Activated CD8-positive, alpha-beta memory T cell treated with anti-CD3 and anti-CD28 coated beads, Interleukin-2, amount 50 U/mL, for 48 hours (primary cell): Measurements from ENCODE around the gene EIF2S3B.

Experiments used
- DNase-seq: peaks from one replicate; pipeline ENCODE4 v3.0.0-alpha.2; 2020

EIF2S3B gene

GRCh38 chr12:10554756-10555481 lies 49.2 kb downstream of the EIF2S3B start:
- no peak for DNase-seq

- DNase-seq, result no peak
Observed at GRCh38 chr12:10557329-10557728, 51.6 kb downstream of the EIF2S3B start.

- DNase-seq, result no peak
Observed at GRCh38 chr12:10557766-10558165, 52.1 kb downstream of the EIF2S3B start.
